HG03045 (cell line): Measurements from ENCODE around the gene ZNF664.

Experiments used
- ATAC-seq: cut with Tn5 transposase; IDR thresholded peaks from one replicate; pipeline ENCODE4 v1.9.1; 2021; ENCODE audit warnings: mild to moderate bottlenecking, moderate library complexity; ENCODE audit not compliant: unreplicated experiment

The ZNF664 gene

GRCh38 chr12:123972457-123973401 lies at the start of gene ZNF664, which contains the start of gene CCDC92:
ZNF664 (plus strand) TSS chr12:123973215; CDS start chr12:124012145, 38,930 bp downstream.
CCDC92 (minus strand) TSS chr12:123972831; CDS start chr12:123944305, 28,526 bp downstream.
- peak; percentile 84 for ATAC-seq

DNA sequence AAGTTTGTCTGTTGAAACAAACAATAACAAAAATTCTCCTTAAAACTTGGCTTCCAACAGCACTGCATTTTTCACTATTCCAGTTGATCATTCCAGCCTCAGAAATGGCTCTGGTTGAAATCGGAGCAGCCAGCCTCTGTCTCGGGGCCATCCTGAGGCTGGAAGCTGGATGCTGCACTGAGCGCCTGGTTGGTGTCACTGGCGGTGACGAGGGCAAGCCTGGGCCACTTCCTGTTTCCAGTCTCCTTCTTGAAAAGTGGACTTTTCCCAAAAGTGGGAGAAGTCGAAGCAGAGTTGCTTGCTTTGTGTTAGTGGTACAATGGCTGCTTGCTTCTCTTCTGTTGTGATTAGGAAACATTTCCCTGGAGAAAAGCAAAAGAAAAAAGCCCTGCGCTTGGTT lies 49.1 kb upstream of the ZNF664 start:
- ATAC-seq: no peak

GRCh38 chr12:123924539-123924938 lies 48.5 kb upstream of the ZNF664 start:
- no peak for ATAC-seq

DNA sequence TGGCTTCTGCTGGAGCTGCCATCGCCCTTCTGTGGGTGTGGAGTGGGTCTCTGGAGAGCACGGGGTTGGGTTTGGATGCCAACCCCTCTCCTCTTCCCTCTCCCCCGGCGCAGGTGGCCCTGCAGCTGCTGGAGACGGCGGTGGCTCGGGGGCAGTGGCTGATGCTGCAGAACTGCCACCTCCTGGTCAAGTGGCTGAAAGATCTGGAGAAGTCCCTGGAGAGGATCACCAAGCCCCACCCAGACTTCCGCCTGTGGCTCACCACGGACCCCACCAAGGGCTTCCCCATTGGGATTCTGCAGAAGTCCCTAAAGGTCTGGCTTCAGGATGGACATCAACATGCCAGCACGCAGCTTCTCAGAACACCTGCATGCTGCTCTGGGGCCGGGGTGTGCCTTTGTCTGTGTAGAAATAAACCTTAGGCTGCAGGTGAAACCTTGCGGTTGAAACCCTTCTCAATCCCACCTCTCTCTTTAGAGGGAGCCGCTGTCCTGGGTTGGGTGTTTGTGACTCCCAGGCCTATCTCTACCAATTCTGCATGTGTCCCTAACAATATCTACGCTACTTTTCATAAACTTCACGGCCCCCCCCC lies 44.6 kb upstream of the ZNF664 start:
- ATAC-seq: no peak

- no peak for ATAC-seq
Measured at GRCh38 chr12:123928897-123929296, 44.1 kb upstream of the ZNF664 start.

DNA sequence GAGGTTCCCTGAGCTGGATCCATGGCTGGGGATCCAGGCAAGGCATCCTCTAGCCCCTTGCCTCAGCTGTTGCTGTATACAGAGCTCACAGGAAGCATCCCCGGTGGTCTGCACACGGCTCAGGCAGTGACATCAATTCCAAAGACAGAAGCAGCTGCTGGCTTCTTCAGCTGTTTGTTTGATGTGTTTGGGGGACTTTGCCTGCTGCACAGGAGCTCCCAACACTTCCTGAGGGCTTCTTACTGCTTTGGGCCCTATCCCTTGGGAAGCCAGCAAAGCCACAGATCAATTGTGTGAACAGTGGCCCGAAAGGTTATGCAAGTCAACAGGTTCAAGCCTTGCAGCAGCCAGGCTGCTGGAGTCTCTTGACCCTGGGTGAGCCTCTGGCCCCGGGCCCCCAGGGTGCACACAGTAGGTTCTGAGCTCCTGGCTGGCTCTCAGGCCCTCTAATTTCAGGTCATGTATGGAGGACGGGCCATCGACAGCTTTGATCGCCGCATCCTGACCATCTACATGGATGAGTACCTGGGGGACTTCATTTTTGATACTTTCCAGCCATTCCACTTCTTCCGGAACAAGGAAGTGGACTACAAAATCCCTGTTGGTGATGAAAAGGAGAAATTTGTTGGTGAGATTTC lies 43.0 kb upstream of the ZNF664 start:
- ATAC-seq: no peak

- no peak for ATAC-seq
Measured at GRCh38 chr12:123931686-123932321, 41.2 kb upstream of the ZNF664 start.

DNA sequence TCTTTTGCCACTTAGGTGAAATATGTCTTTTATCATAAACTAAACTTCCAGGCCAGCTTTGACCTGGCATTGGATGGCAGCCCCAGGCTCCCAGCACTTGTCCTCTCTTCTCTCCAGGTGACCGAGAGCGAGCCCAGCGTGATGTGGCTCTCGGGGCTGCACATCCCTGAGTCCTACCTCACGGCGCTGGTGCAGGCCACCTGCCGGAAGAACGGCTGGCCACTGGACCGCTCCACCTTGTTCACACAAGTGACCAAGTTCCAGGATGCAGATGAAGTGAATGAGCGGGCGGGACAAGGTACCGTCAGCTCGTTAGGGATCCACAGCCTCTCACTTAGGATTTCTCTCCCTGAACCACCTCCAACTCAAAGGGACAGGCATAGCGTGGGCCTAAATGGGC lies 39.8 kb upstream of the ZNF664 start:
- ATAC-seq: no peak

DNA sequence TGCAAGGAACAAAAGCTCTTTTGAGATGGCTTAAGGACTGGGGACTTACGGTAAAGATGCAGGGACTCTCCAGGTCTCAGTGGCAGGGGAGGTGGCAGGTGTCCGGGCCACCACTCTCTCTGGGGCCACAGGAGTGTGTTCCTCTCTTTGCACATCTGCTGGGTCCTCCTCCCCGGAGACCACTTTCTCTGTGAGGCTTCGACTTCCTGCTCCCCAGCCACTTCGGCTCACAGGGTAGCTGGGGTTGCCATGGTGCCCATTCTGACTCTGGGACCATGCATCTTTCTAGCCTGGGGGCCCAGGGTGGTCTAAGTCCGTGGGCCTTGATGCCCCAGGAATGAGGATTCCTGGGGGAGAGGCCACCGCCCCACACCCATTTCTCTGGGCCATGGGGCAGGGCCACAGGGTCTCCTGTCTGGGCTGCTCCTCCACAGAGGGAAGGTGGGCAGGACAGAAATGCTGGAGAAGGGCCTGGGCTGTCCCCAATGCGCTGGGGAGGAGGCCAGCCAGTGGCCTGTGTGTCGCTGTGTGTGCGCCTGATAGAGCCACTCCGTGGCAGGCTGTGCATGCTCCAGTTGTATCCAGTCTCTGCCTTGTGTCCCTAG lies 38.9 kb upstream of the ZNF664 start:
- ATAC-seq: no peak

GRCh38 chr12:123934829-123935228 lies 38.2 kb upstream of the ZNF664 start:
- ATAC-seq: no peak

DNA sequence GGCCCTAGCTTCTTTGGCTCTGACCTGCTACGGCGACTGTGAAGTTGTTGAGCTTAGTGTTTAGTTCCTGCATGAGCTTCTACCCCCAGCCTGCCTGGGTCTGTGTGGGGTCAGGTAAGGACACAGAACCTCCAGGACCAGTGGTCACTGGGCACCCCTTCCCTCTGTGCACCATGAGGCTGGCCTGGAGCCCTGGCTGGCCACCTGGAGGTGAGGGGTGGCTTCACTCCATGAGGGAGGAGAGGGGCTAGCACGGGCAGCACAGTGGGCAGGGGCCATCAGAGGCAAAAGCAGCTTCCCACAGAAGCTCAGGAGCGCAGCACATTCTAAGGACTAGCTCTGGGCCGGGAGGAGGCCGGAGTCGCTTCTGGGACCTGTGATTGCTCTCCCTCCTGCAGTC lies 37.1 kb upstream of the ZNF664 start:
- no peak for ATAC-seq

DNA sequence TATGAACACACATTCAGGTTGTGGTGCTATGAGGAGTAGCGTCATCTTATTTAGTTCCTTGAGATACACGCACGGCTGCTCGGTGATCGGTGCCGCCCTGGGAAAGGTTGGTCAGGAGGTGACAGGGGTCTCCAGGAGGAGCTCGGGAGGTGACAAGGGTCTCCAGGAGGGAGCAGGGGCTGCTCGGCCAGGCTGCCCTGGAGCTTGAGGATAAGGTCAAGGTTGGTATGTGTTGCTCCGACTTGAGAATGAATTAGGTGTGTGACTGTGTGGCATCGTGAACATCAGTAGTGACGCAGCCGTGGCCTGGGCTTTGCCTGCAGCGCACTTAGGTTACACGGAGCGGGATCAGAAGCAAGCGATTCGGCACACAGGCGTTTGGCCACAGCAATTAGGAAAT lies 36.5 kb upstream of the ZNF664 start:
- ATAC-seq: no peak

DNA sequence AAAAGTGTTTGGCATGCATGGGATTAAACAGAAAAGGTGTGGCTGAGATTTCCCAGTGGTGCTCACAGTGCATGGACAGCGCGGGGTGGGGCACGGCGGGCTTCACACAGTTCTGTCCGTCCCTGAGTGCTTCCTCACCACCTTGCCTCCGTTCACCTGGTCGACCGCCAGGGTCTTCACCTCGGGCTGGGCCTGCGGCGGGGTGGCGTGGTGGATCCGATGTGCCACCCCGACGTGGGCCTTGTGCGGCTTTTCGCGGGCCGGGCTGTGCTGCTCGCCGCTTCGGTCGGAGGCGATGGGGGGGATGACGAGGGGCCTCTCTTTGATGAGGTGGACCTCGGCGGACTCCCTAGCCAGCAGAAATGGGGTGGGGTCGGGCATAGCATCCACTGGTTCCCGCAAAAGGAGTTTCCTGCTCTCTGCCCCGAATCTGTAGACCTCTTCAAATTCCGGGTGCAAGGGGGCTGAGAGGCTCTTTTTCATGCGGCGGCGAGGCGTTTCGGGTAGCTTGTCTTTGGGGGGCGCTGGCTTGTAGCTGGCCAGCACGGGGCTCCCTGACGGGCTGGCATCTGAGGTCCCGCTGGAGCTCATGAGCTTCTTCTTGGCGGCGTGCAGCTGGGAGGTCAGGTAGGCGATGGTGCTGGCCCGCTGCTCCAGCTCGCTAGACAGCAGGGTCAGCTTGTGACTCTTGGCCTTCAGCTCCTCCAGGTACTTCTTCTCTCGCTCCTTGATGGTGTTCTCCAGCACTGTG lies 35.9 kb upstream of the ZNF664 start:
- ATAC-seq: no peak

- no peak for ATAC-seq
Measured at GRCh38 chr12:123937707-123938591, 35.1 kb upstream of the ZNF664 start.

- no peak for ATAC-seq
Measured at GRCh38 chr12:123938679-123939480, 34.1 kb upstream of the ZNF664 start.

GRCh38 chr12:123939716-123940626 lies 33.0 kb upstream of the ZNF664 start:
- no peak for ATAC-seq

DNA sequence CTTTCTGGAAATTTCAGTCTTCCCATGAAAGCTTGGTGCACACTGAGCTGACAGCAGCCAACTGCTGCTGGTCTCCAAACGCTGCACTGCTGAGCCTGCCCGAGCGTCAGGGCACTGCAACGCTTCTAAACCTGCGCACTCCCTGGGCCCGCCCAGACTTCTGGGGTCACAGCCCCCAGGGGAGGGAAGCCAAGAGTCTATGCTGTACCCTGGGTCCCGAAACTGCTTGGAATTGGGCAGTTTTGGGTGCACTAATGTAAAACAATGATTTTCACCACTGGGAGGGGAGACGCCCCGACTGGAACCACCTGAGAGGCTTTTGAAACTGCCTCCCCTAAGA lies 32.4 kb upstream of the ZNF664 start:
- ATAC-seq: no peak
